ENCODE data around the gene SYT17.

SYT17 gene

DNA sequence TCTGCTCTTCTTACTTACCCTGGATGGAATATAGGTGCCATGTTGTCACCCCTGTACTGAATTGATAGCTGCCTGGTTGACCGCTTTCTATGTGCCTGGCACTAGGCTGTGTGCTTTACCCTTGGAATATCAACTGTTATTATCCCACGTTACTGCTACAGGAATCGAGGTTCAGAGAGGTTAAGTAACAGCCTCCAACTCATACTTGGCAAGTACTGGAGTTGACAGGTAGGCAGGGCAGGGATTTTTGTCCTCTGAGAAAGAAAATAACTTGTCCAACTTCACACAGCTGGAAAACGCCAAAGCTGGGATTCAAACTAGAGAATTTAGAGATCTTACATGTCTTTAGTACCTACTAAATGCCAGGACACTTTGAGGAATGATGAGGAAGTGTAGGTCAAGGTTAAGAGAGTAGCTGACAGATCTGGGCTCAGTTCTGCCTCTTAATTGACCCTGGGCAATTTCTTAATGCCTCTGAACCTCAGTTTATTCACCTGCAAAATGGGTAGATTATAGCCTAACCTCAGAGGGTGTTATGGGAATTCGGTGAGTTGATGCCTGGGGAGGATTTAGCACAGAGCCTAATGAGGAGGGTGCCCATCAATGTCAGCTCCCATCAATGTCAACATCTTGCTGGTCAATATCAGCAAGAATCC is 28.5 kb upstream of the SYT17 start:
- DNase-seq = no peak

DNA sequence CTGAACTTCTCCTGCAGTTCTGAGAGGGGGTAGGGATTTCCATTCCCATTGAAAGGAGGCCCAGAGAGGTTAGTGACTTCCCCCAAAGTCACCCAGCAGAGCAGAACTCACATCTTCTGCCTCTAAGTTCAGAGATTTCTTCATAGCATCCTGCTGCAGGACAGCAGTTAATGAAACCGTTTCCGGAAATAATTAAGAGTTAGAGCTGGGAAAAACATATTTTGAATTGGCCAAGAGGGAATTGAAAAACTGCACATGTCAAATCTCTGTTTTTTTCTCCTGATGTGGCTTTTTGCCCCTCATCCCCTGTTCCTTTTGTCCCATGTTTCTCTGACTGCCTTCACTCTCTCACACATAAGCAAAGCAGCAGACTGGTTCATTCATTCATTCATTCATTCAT is 27.6 kb upstream of the SYT17 start:
- DNase-seq = no peak

DNA sequence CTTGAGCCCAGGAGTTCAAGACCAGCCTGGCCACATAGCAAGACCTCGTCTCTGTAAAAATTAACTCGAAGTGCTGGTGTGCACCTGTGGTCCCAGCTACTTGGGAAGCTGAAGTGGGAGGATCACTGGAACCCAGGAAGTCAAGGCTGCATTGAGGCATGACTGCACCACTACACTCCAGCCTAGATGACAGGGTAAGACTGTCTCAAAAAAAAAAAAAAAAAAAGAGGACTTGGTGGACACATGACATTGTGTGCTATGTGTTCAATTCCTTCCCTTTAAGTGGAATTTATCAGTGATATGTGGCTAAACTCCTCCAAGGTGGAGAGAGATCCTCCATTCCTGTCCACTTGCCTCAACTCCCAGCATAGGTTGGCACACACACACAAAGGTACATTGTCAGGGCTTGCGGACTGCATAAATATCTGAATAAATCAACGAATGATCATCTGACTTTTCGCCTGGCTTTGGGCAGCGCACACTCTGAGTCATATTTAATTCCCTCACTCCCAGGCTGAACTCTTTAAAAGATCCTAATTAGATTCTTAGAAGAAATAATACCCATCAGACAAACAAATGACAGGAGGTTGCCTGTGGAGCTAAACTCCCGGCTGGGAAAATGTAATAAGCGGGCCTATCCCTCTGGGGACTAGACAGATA is 25.0 kb upstream of the SYT17 start:
- DNase-seq = peak; percentile 14

DNA sequence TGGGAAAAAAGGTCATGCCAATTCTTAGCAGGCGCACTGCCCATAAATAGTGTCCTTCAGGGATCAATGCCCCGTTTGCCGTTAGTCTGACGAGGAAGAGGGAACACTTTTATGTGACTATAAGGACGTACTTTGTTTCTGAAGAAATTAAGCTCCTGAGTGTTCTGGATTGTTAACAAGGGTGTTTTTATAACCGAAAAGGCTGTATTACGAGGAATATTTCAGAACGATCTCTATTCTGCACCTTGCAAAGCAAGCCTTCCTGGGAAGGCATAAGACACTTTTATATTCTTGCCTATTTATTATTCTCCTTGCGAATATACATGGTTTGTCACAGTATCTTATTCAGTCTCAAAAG is 24.5 kb upstream of the SYT17 start:
- DNase-seq = no peak

DNA sequence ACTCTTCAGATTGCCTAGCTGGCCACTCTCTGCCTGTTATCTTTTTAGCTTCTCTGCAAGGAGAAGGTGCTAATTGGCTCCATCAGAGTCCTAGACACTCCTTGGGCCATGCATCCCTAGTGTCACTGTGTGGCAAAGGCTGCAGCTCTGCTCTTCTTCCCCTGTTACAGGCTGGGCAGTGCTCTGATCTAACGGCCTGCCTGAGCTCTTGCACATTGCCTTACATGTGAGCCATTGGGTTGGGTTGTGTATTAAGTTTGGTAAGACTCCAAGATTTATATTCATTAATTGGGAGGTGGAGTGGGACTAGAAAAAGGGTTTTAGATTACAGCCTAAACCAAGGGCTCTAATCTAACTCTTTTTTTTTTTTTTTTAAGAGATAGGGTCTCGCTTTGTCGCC is 23.0 kb upstream of the SYT17 start:
- no peak for DNase-seq

DNA sequence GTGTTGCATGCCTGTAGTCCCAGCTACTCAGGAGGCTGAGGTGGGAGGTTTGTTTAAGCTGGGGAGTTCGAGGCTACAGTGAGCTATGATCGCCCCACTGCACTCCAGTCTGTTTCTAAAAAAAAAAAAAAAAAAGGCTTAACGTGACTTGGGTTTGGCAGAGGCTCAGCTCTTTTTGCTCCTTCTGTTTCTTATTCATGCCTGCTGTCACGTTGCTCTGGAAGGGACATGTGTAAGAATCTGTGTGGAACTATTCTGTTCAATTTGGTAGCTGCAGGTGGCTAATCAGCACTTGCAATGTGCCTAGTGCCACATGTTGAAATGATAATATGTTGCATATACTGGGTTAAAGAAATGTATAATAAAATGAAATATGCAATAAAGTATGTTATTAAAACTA is 20.9 kb upstream of the SYT17 start:
- DNase-seq = no peak

DNA sequence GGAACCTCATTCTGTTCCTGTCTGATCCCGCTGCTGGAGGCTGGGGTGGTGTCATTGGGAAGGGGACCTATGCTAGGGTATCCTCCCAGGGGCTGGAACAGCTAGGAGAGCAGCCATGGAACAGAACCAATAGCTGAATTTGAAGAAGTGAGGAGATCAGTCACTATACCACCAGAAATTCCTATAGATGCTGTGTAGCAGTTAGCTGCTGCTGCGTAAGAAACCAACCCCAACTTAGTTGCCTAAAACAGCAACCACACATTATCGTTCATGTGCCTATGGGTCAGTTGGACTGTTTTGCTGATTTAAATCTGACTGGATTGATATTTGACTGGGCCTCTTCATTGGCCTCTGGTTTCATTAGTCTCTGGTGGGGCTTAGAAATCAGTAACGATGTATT is 20.4 kb upstream of the SYT17 start:
- no peak for DNase-seq

DNA sequence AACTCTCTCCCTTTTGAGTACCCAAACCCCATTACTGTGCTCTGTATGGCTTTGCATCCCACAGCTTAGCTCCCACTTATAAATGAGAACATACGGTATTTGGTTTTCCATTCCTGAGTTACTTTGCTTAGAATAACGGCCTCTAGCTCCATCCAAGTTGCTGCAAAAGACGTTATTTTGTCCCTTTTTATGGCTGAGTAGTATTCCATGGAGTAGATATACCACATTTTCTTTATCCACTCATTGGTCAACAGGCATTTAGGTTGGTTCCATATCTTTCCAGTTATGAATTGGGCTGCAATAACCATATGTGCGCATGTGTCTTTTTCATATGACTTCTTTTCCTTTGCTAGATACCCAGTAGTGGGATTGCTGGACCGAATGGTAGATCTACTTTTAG is 19.9 kb upstream of the SYT17 start:
- DNase-seq = no peak

DNA sequence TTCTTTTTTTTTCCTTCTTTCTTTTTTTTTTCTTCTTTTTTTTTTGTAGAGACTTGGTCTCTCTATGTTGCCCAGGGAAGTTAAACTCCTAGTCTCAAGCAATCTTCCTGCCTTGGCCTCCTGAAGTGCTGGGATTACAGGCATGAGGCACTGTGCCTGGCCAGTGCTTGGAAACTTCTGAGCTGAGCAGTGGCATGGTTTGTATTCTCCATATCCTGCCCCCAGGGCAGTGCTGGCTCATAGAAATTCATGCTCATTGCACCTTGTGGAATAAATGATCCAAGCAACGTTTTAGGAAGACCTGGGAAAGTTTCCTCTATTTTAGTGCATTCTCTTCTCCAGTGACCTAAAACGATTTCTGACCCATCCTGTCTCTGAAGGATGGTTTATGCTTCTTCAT is 16.7 kb upstream of the SYT17 start:
- DNase-seq = no peak

DNA sequence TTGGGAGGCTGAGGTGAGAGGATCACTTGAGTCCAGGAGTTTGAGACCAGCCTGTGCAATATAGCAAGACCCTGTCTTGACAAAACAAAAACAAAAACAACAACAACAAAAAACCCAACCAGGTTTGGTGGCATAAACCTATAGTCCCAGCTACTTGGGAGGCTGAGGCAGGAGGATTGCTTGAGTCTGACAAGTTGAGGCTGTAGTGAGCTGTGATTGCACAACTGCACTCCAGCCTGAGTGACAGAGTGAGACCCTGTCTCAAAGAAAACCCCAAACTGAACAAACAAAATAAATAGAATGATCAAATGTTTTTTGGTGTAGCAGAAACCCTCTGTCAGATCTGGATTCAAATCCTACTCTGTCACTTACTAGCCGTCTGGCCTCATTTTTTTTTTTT is 16.0 kb upstream of the SYT17 start:
- no peak for DNase-seq

DNA sequence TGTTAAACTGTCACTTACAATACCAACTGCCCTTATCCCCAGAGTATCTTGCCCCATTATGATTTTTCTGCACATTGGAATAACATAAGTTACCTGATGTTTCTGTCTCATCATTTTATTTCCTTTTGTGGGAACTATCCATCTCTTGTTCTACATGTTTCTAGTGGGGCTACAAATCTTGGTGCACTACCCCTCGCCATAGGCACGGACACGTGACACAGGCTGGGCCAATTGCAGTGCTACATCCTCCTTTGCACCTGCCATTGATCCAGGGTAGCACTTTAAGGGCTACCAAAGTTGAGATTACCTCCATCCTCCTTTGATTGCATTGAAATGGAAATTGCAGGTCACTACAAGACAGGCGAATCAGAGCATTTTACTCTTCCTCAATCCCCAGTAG is 14.2 kb upstream of the SYT17 start:
- DNase-seq = no peak

DNA sequence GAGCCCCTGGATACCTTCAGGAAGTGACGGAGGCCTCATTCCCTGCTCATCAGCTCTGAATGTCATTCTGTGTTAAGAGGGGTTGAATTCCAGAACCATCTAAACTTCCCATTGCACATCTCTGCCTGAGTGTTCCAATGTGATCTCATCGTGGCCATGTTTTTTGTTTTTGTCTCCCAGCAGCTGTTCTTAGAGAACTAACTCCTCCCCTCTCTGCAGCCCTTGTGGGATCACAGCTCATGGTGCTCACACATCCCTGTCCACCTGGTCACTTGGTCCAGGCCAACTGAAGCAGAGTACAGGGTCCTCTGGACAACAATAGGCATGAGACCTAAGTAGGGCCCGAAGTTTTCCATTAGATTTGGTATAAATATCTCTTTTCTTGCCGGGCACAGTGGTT is 6.0 kb upstream of the SYT17 start:
- DNase-seq = no peak

DNA sequence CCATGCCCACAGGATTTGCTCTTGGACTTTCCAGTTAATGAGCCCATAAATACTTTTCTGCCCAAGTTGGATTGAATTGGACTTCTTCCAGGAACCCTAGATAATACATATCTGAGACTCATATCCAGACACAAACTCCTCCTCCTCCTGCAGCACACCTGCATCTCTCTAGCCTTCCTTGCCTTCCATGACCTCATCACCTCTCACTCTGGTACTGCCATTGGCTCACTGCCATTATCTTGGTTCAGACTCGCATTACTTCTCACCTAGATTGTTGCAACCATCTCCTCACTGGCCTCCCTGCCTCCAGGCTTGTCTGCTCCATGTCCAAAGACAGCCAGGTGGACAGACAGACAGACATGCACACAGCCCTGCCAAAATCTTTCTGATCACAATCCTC is 4.8 kb upstream of the SYT17 start:
- no peak for DNase-seq

DNA sequence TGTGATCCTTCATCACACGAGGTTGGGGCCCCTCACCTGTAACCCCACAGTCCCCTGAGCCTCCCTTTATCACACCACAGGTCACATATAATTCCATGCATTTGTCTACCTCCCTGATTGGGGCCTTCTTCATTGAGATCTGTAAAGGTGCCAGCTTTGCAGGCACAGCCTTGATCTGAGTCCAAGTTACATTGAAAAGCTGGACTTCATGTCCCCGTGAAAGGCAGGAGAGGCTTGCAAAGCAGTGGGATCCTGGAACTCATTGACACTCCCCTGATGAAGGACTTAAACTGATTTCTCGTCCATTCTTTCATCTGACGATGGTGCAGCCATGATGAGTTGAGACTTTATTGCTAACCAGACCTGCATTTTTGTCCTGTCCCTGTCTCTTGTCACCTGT is 3.8 kb upstream of the SYT17 start:
- DNase-seq = no peak

DNA sequence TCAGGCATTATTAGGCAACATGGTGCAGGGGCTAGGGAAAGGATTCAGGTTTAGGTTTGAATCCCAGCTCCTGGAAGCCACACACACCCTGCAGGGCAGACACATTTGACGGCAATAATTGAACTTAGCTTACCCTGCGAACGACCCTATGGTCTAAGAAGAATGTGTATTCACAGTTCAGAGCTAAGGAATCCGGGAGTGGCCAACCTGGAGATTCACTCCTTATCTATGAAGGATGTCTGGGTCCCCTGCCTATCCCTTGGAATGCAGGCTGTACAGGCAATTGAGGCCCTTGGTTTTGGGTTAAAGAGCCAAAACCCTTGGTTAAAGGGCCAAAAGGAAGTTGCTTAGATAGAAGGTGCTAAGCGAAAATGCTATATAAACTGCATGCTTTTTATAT is 2.9 kb upstream of the SYT17 start:
- DNase-seq = no peak

DNA sequence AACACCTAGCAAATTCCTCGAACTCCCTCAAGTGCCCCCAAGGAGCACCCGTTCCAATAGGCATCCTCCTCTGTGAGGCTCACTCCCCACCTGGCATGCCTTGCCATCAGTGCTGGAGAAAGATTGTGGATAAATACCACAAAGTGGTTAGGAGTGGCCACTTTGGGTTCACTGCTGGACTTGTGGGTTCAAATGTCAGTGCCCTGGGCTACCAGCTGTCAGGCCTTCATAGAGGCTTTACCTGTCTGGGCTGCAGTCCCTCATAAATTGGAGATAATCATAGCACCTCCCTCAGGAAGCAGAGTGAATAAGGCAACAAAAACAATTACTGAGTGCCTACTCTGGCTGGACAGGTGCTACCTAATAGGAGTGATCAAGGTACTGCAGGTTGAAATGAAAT is 1.5 kb upstream of the SYT17 start:
- DNase-seq = peak; percentile 78

DNA sequence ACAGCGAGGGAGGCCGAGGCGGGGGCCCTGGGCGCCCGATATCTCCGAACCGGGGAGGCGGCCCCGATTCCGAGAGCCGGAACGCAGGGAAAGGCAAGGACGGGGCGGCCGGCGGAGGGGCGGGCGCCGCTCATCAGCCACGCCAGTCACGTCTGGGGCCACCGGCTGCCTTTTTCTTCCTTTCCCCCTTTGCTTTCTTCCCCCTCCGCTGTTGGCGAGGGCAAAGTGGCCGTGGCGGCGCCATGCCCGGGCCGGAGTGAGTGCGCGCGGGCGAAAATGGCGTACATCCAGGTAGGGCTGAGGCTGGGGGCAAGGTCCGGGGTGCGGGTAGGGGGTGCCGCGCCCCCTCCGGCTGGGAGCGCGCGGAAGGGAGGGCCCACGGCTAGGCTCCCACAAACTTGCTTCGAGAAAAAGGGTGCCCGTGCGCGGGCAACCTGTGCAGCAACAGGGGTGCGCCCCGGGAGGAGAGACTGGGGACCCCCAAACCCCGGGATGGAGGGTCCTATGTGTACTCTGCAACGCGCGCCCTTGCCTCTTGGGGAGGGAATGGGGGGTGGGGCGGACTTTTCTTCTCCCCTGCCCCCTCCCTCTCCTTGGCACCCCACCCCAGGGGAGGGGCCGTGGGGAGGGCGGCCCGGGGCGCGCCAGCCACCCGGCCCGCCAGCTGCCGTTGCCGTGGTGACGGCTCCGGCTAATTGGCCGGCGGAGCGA is 486 bp downstream of the SYT17 start:
- no peak for DNase-seq

DNA sequence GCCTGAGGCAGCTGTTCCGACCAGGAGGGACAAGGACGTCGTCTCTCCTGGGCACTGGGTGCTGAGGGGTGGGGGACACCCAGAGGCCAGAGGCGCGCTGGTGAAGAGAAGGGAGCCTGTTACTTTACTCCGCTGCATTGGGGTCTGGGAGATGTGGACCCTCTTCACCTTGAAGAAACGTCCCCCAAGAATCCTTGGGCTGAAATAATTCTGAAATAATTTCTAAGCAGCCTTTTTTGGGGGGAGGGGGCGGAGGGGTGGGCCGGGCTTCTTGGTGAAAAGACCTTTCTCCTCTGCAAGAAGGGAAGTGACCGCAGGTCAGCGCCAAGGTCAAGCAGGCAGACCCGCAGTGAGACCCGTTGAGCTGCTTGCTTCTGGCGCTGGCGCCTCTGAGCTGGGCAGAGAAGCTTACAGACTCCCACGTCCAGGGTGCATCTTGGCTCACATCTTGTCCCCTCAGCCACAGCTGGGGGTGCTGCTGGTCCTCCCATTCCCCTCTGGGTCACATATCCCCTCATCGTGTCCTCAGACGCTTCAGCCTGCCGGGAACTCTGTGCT is 1.1 kb downstream of the SYT17 start:
- peak; percentile 65 for DNase-seq

DNA sequence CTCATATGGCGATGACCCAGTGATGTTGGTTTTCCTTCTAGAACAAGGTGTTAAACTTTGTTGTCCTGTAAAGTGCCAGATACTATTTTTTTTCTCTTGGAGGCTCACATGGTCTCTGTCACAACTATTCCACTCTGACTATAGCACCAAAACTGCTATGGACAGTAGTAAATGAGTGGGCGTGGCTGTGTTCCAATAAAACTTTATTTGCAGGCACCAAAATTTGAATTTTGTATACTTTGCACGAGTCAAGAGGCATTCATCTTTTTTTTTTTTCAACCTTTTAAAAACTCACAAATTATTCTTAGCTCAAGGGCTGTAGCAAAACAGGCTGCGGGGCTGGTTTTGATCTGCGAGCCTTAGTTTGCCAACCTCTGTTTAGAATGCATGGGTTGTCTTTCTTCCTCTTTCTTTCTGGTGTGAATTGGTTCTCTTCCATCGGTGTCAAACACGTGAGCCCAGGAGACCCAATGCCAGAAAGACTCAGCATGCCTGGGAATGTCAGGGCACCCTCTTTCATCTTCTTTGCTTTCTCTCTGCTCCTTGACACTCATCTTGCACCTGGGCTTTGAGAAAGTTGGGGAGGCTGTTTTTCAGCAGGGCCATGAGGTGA is 2.1 kb downstream of the SYT17 start:
- DNase-seq = no peak

DNA sequence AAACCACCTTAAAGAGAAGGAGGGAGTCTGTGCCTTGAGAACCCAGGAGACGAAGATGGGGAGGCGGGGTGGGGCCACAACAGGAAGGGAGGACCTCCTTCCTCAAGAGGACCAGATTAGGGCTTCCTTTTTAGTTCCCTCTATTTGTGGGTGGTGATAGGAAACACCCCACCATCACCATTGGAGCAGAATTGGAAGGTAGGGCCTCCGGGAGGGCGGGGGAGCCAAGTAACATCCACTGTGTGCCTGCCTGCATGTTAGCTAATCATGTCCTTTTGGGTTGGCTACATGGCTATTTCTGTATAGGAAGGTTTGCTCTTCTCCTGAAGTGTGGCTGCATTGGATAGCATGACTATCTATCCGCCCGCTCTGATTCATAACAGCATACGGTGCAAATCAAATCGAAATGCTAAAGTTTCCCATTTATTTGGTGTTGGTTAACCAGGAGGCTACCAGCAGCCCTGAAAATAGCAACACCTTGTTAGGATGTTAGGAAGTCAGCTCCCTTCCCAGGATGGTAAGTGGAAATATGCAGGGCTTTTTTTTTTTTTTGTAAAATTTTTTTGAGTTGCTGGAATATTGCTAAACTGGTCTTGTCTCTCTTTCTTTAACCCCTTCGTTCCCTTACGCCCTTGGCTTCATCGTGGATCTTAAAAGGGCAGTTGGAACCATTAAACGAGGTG is 4.2 kb downstream of the SYT17 start:
- DNase-seq = no peak

DNA sequence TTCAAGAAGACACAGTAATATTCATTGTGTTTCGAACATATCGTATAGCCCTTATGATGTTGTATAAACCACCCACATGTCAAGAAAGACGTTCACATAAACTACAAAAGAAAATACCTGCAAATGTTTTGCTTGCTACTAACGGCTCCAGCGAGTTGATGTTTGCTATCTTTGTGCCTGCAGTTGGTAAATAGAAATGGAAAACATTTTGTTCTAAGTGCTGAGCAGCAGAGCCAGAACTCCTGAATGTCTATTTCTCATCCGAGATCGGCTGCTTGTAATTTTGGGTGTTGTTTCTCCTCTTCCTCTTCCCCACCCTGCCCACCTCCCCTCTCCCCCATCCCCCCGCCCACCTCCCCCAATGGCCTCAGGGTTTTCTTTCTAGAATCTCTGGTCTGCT is 5.0 kb downstream of the SYT17 start:
- no peak for DNase-seq

DNA sequence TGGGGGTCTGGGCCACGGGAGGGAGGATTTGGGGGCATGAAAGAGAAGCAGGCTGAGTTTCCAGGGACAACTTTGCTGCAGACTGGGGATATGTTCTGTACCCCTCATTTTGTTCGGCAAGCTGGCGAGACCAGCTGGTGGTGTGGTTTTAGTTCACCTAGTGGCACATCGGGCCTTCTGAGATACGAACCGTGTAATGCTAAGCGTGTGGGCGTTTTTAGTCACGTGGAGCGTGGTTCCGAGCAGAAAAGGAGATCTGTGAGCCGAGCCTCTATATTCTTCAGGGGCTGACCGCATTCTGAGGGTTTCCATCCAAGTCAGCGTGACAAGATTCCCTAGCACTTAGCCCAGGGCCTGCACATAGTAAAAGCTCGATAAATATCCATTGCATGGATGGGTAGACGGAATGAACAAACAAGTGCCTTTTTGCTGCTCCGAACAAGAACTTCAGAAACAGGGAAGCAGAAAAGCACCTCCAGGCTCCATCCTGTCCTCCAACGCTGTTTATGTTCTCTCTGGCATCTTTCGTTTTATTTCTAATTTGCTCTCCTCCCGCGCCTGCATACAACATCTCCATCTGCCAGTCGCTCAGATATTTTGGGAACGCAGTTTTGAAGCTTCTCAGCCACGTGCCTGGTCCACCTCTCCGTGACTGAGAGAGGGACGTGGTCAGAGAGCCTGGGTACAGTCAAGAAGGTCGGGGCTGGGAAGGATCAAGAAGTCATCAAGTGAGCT is 5.8 kb downstream of the SYT17 start:
- DNase-seq = no peak

DNA sequence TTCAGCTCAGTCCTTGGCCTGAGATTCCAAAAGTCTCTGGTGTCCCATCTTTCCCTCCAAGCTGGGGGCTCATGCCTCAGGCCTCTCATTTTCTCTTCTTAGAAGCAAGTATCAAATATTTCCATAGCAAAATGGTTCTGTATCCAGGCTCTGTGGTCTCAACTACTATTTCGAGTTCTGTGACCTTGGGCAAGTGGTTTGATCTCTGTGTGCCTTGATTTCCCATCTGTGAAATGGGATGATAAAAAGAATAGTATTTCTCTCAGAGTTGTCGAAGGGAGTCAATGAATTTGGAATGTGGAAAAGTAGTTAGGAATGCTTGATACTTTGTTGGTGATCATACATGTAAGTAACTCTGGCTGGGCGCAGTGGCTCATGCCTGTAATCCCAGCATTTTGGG is 6.4 kb downstream of the SYT17 start:
- no peak for DNase-seq

Measured in DMS153 (cell line).